ENCODE measurements around the gene BARHL1. TPM values are rescaled to one million over a fixed set of nuclear protein-coding genes. Genes with fewer than 3 reads are reported as not detected.

Gene BARHL1
- total RNA-seq, 1 experiment from 2014 or later = 0.15 TPM

- no peak overlapping the region for H3K27ac Mint-ChIP-seq
- peaks cover 96% of the 10 kb centered on the region for H3K27me3 Mint-ChIP-seq (ENCODE audit: low read depth)
- DNase-seq (ENCODE audit: low spot score) = no peak
- CTCF ChIA-PET = interaction anchor here (1.0 to 1.1 kb wide), 2 partner anchors 41 to 329 kb away, joined by 3 to 5 read pairs; no protein-coding TSS in a partner anchor
- peaks cover 67% of the 10 kb centered on the region for H3K4me1 Mint-ChIP-seq
- POLR2A ChIA-PET = no interaction called here
- TF ChIP-seq NR3C1 (CRISPR knock-in tag; conservative IDR thresholded peaks at IDR 0.05; ENCODE audit: low read depth) (no peak), CREB1 (CRISPR knock-in tag; IDR thresholded peaks at IDR 0.05) (no peak), KAT7 (CRISPR knock-in tag; IDR thresholded peaks at IDR 0.05; ENCODE audit: borderline replicate concordance) (no peak), SMAD3 (CRISPR knock-in tag; IDR thresholded peaks at IDR 0.05; ENCODE audit: borderline replicate concordance) (no peak), SOX15 (CRISPR knock-in tag; IDR thresholded peaks at IDR 0.05) (no peak), EMX1 (CRISPR knock-in tag; IDR thresholded peaks at IDR 0.05) (no peak), ELF4 (CRISPR knock-in tag; IDR thresholded peaks at IDR 0.05; ENCODE audit: low read depth) (no peak), USF1 (CRISPR knock-in tag; IDR thresholded peaks at IDR 0.05) (no peak)
- peak overlapping the region; percentile 14; the same call in 1 of the 2 replicates for H3K4me3 Mint-ChIP-seq
- no peak for ATAC-seq
- no peaks in the 10 kb centered on the region for H3K36me3 Mint-ChIP-seq
- no peaks in the 10 kb centered on the region for H3K9me3 Mint-ChIP-seq
Measured at GRCh38 chr9:132588098-132588497, 5.7 kb downstream of the BARHL1 start.

GRCh38 chr9:132588501-132589147 lies 6.2 kb downstream of the BARHL1 start:
- peak; percentile 1; the same call in 1 of the 2 replicates for ATAC-seq
- TF ChIP-seq ZNF396 (CRISPR knock-in tag; IDR thresholded peaks at IDR 0.05; ENCODE audit: borderline replicate concordance) (no peak), ZNF671 (CRISPR knock-in tag; IDR thresholded peaks at IDR 0.05) (no peak), JAZF1 (CRISPR knock-in tag; IDR thresholded peaks at IDR 0.05) (no peak), GTF2I (CRISPR knock-in tag; conservative IDR thresholded peaks at IDR 0.05) (peak; percentile 77; the same call in 1 of the 2 replicates), CBFB (CRISPR knock-in tag; IDR thresholded peaks at IDR 0.05; ENCODE audit: low read depth) (no peak)
- H3K4me3 Mint-ChIP-seq = peak overlapping the region; percentile 59

DNA sequence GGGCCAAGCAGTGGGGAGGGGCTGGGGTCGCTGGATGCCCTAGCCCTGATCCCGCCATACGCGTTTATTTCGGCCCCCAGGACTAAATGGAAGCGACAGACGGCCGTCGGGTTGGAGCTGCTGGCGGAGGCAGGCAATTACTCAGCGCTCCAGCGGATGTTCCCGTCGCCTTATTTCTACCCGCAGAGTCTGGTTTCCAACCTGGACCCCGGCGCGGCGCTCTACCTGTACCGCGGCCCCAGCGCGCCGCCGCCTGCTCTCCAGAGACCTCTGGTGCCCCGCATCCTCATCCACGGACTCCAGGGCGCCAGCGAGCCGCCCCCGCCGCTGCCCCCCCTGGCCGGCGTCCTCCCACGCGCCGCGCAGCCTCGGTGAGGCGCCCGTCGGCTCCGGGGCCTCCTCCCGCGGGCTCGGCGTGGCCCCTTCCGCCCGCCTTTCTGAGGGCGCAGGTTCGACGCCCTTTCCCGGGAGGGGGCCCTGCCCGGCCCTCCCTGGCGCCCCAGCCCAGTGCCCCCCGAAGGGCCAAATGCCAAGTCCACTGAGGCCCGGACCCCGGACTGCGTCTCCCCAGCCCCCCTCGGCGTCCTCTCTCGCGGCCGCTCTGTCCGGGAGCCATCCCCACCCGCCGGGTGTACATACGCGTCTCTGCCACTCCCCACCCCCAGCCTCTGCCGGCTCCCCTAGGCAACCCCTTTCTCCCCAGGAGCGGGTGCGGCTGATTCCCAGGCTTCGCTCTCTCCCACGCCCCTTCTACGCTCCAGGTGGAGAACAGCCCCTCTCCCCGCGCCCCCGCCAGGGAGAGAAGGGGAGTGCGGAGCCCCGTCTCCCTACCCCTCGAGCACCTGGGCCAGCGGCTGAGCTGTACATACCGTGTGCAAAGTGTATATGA lies 7.0 kb downstream of the BARHL1 start:
- no peaks in the 10 kb centered on the region for H3K9me3 Mint-ChIP-seq
- H3K36me3 Mint-ChIP-seq = peaks cover 6% of the 10 kb centered on the region; the same call in 1 of the 2 replicates
- H3K27me3 Mint-ChIP-seq (ENCODE audit: low read depth) = peaks cover 89% of the 10 kb centered on the region
- TF ChIP-seq, protein P1, sequence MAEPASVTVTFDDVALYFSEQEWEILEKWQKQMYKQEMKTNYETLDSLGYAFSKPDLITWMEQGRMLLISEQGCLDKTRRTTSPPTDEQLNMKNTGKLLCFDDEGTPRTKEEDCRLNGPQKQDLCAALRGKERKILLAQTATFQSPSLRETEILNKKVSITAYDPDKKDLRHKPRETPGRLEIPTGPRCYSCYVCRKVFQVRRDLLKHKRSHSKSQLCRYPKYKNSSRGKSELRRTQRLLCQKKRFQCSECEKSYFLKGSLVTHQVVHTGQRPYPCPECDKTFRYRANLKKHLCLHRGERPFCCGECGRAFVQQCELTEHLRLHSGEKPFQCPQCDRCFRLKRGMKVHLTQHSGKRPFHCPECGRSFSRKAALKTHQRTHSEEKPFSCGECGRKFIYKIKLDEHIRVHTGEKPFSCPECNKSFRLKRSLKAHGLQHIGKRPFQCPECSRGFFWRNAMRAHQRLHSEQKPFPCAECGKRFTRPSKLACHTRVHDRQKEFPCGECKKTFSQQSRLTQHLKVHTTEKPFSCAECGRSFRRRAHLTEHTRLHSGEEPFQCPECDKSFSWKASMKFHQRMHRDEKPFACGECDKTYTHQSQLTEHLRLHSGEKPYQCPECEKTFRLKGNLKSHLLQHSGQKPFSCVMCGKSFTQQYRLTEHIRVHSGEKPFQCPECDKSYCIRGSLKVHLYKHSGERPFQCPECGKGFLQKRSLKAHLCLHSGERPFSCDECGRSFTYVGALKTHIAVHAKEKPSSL (CRISPR knock-in tag; conservative IDR thresholded peaks at IDR 0.05) = no peak
- TF ChIP-seq ZNF219 (CRISPR knock-in tag; IDR thresholded peaks at IDR 0.05; ENCODE audit: borderline replicate concordance) (no peak), MLX (CRISPR knock-in tag; IDR thresholded peaks at IDR 0.05) (no peak), ZNF317 (CRISPR knock-in tag; IDR thresholded peaks at IDR 0.05; ENCODE audit: borderline replicate concordance, low read depth) (no peak)
- TF ChIP-seq, protein P2, sequence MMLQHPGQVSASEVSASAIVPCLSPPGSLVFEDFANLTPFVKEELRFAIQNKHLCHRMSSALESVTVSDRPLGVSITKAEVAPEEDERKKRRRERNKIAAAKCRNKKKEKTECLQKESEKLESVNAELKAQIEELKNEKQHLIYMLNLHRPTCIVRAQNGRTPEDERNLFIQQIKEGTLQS (CRISPR knock-in tag; conservative IDR thresholded peaks at IDR 0.05) = no peak
- TF ChIP-seq, protein P3, sequence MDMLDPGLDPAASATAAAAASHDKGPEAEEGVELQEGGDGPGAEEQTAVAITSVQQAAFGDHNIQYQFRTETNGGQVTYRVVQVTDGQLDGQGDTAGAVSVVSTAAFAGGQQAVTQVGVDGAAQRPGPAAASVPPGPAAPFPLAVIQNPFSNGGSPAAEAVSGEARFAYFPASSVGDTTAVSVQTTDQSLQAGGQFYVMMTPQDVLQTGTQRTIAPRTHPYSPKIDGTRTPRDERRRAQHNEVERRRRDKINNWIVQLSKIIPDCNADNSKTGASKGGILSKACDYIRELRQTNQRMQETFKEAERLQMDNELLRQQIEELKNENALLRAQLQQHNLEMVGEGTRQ (CRISPR knock-in tag; IDR thresholded peaks at IDR 0.05) = no peak
- peak overlapping the region; percentile 59 for H3K4me3 Mint-ChIP-seq
- no peak overlapping the region for H3K27ac Mint-ChIP-seq
- DNase-seq (ENCODE audit: low spot score) (peak; percentile 58), ATAC-seq (peak; percentile 6)
- CTCF ChIA-PET = interaction anchor here (1.0 kb wide), 1 partner anchor 42 kb away, joined by 3 read pairs; no protein-coding TSS in a partner anchor
- H3K4me1 Mint-ChIP-seq = peaks cover 62% of the 10 kb centered on the region
- POLR2A ChIA-PET = interaction anchor here (1.5 kb wide), 1 partner anchor 81 kb away, joined by 5 read pairs; the partner anchor contains the start of genes DDX31 and GTF3C4

More at GRCh38 chr9:132588501-132589147, 6.2 kb downstream of the BARHL1 start:
- Mint-ChIP-seq H3K36me3 (peaks cover 5% of the 10 kb centered on the region; the same call in 1 of the 2 replicates), H3K27me3 (ENCODE audit: low read depth) (peaks cover 96% of the 10 kb centered on the region), H3K4me1 (peaks cover 68% of the 10 kb centered on the region), H3K27ac (no peak overlapping the region), H3K9me3 (no peaks in the 10 kb centered on the region)
- no peak for DNase-seq (ENCODE audit: low spot score)
- CTCF ChIA-PET = interaction anchor here (1.0 kb wide), 1 partner anchor 42 kb away, joined by 3 read pairs; no protein-coding TSS in a partner anchor
- POLR2A ChIA-PET = no interaction called here

Data from WTC11 (cell line).